Bronchial epithelial cell (primary cell): Measurements from ENCODE around the gene ANKS1B. TPM values are rescaled to one million over a fixed set of nuclear protein-coding genes. Genes with fewer than 3 reads are reported as not detected.

Experiments used
- DNase-seq: peaks from one replicate; pipeline ENCODE4 v3.0.0-alpha.2; 2010; ENCODE audit warnings: low read depth
- FAIRE-seq: peaks from 2 replicates; lab custom pipeline; 2011; peaks lifted over from hg19 to GRCh38; lab: Jason Lieb, UNC
- H3K27me3 ChIP-seq: 2 replicates; pipeline ENCODE4 v1.5.1; 2011; ENCODE audit warnings: low read length; ENCODE audit not compliant: control insufficient read depth, insufficient read depth
- H3K36me3 ChIP-seq: 2 replicates; pipeline ENCODE4 v1.5.1; 2011; ENCODE audit warnings: low read length; ENCODE audit not compliant: control insufficient read depth, insufficient read depth
- H3K4me3 ChIP-seq: 2 replicates; pipeline ENCODE4 v1.5.1; 2011; ENCODE audit warnings: mild to moderate bottlenecking, low read depth, low read length, control low read depth
- CTCF ChIP-seq: IDR thresholded peaks from 2 replicates; pipeline ENCODE4 v1.5.1; 2011; ENCODE audit warnings: mild to moderate bottlenecking, moderate library complexity, low read length, control low read depth, inconsistent platforms; ENCODE audit not compliant: insufficient read depth, severe bottlenecking
- total RNA-seq: library from RNA; depleted of rRNA; stranded (reverse); fragments of >200 nt; gene quantifications from 2 replicates; pipeline ENCODE4 v1.2.1, GENCODE V29; 2014

The ANKS1B gene
- total RNA-seq, 1 donor from 2014 or later = 0.26 TPM

GRCh38 chr12:99311373-99311772, 673.4 kb downstream of the ANKS1B start:
- TF ChIP-seq CTCF = no peak
- Histone ChIP-seq H3K27me3 (no peaks in the 10 kb centered on the region), H3K36me3 (no peaks in the 10 kb centered on the region), H3K4me3 (no peak overlapping the region)
- FAIRE-seq = no peak
- DNase-seq = no peak

DNA sequence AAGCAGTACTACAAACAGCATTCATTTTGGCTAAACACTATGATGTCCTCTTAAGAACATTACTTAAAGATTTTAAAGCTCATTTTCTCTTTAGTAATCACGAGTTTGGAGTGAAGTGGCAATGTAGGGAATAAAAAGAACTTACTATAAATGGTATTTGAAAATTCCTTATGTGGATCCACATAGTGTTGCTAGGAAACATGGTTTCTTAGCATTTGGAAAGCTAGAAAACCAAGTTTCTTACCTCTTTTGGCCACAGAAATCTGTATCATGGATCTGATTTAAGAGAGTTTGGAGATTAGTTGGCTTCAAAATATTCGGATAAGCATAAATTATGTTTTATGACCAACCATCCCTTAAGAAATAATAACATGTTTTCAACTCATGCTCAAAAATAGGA, 674.9 kb downstream of the ANKS1B start:
- no peaks in the 10 kb centered on the region for H3K36me3 ChIP-seq
- DNase-seq = no peak
- no peak overlapping the region for H3K4me3 ChIP-seq
- no peak for TF ChIP-seq CTCF
- H3K27me3 ChIP-seq = no peaks in the 10 kb centered on the region
- no peak for FAIRE-seq

- H3K36me3 ChIP-seq = no peaks in the 10 kb centered on the region
- H3K4me3 ChIP-seq = no peak overlapping the region
- no peak for TF ChIP-seq CTCF
- no peaks in the 10 kb centered on the region for H3K27me3 ChIP-seq
- no peak for FAIRE-seq
- no peak for DNase-seq
These were observed 681.9 kb downstream of the ANKS1B start for GRCh38 chr12:99302874-99303273.

DNA sequence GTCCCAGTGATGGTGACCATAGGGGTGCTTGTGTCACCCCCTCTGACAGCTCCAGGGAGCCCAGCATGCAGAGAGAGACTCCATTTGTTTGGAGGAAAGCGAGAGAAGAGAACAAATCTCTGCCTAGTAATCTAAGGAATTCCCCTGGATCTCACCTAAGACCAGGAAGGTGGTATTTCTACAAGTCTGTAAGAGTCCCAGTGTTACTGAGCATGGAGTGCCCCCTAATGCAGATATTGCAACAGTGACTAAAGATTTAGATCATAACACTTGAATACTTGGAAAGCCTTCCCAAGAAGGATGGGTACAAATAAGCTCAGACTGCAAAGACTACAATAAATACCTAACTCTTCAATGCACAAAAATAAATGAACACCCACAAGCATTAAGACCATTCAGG, 697.6 kb downstream of the ANKS1B start:
- DNase-seq (no peak), FAIRE-seq (no peak)
- no peaks in the 10 kb centered on the region for H3K27me3 ChIP-seq
- H3K36me3 ChIP-seq = no peaks in the 10 kb centered on the region
- TF ChIP-seq CTCF = no peak
- no peak overlapping the region for H3K4me3 ChIP-seq

DNA sequence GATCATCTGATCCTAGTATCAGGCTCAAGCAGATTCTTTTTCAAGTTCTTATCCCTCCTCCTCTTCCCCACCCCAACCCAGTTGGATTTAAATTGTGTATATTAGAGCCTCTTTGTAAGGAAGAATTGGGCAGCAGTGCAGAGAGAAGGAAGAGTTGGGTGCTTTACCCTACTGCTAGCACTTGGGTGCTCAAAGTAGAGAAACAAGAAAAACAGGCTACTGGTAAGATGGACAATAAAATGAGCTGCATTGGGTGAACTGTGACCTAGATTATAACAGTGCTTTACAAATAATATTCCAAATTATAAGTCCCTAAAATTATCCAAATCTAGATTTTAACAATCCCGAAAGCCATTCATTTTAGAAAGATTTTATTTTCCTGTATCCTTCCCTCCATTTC, 700.6 kb downstream of the ANKS1B start:
- no peak for TF ChIP-seq CTCF
- Histone ChIP-seq H3K27me3 (no peaks in the 10 kb centered on the region), H3K36me3 (no peaks in the 10 kb centered on the region), H3K4me3 (no peak overlapping the region)
- FAIRE-seq (no peak), DNase-seq (no peak)

- H3K36me3 ChIP-seq = no peaks in the 10 kb centered on the region
- no peak overlapping the region for H3K4me3 ChIP-seq
- FAIRE-seq (no peak), DNase-seq (no peak)
- TF ChIP-seq CTCF = no peak
- no peaks in the 10 kb centered on the region for H3K27me3 ChIP-seq
These were observed 702.1 kb downstream of the ANKS1B start for GRCh38 chr12:99282624-99283023.
